ENCODE measurements around the gene TBCK.

Gene TBCK

GRCh38 chr4:106038908-106039307 is 277.1 kb downstream of the TBCK start:
- DNase-seq (ENCODE audit: low read depth): no peak

GRCh38 chr4:106038012-106038411 is 278.0 kb downstream of the TBCK start:
- no peak for DNase-seq (ENCODE audit: low read depth)

- no peak for DNase-seq (ENCODE audit: low read depth)
These were observed 279.2 kb downstream of the TBCK start for GRCh38 chr4:106036848-106037247.

- no peak for DNase-seq (ENCODE audit: low read depth)
These were observed 279.7 kb downstream of the TBCK start for GRCh38 chr4:106036334-106036733.

GRCh38 chr4:106035204-106035603 is 280.8 kb downstream of the TBCK start:
- DNase-seq (ENCODE audit: low read depth): no peak

- DNase-seq (ENCODE audit: low read depth): no peak
These were observed 281.3 kb downstream of the TBCK start for GRCh38 chr4:106034751-106035150.

- no peak for DNase-seq (ENCODE audit: low read depth)
These were observed 281.8 kb downstream of the TBCK start for GRCh38 chr4:106034220-106034619.

- no peak for DNase-seq (ENCODE audit: low read depth)
These were observed 282.5 kb downstream of the TBCK start for GRCh38 chr4:106033469-106033868.

GRCh38 chr4:106032851-106033286 is 283.1 kb downstream of the TBCK start:
- peak; percentile 15 for DNase-seq (ENCODE audit: low read depth)

GRCh38 chr4:106022454-106022853 is 293.6 kb downstream of the TBCK start:
- no peak for DNase-seq (ENCODE audit: low read depth)

- no peak for DNase-seq (ENCODE audit: low read depth)
These were observed 294.1 kb downstream of the TBCK start for GRCh38 chr4:106021737-106022410.

- DNase-seq (ENCODE audit: low read depth): peak; percentile 65
These were observed 296.2 kb downstream of the TBCK start for GRCh38 chr4:106019771-106020170.

GRCh38 chr4:106017975-106018374 is 298.0 kb downstream of the TBCK start:
- no peak for DNase-seq (ENCODE audit: low read depth)

- no peak for DNase-seq (ENCODE audit: low read depth)
These were observed 304.6 kb downstream of the TBCK start for GRCh38 chr4:106011387-106011786.

- no peak for DNase-seq (ENCODE audit: low read depth)
These were observed 305.2 kb downstream of the TBCK start for GRCh38 chr4:106010761-106011160.

- DNase-seq (ENCODE audit: low read depth): no peak
These were observed 313.0 kb downstream of the TBCK start for GRCh38 chr4:106002994-106003393.

GRCh38 chr4:105998171-105999063 is 317.6 kb downstream of the TBCK start:
- DNase-seq (ENCODE audit: low read depth): no peak

GRCh38 chr4:105996845-105997244 is 319.2 kb downstream of the TBCK start:
- no peak for DNase-seq (ENCODE audit: low read depth)

GRCh38 chr4:105994841-105995501 is 321.0 kb downstream of the TBCK start:
- no peak for DNase-seq (ENCODE audit: low read depth)

GRCh38 chr4:105994061-105994460 is 321.9 kb downstream of the TBCK start:
- no peak for DNase-seq (ENCODE audit: low read depth)

- no peak for DNase-seq (ENCODE audit: low read depth)
These were observed 323.2 kb downstream of the TBCK start for GRCh38 chr4:105992641-105993305.

GRCh38 chr4:105991726-105992125 is 324.3 kb downstream of the TBCK start:
- DNase-seq (ENCODE audit: low read depth): no peak

Data from HS-5 (cell line).